ENCODE measurements around the gene UBL3. TPM values are rescaled to one million over a fixed set of nuclear protein-coding genes. Genes with fewer than 3 reads are reported as not detected.
A peak's percentile ranks its signal among the peaks of the same experiment; 100 is the strongest.

UBL3 gene
- polyA plus RNA-seq, 4 donors: 20.6 to 46.7 (median 42.1) TPM

DNA sequence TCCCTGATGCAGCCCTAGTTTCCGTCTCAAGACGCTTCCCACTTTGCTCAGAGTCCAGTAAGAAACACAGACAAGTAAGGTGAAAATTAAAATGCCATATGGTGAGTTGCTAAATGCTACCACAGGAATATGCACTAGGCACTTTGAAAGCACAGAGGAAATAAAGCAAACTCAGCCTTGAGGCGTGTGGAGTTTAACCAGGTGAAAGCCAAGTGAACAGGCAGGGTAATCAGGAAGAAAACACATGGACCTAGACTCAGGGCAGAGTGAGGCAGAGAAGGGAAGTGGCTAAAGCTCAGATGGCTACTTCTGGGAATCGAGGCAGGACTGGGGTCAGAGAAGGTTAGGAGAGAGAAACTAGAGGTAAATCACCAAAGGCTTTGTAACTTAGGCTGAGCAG lies 5.4 kb upstream of the UBL3 start:
- no peaks in the 10 kb centered on the region for H3K36me3 ChIP-seq (ENCODE audit: control insufficient read depth in 3 of 3, insufficient read depth in 2 of 3, low read depth in 1 of 3, low read length in 3 of 3)
- H3K4me3 ChIP-seq (ENCODE audit: low read depth in 1 of 3, low read length in 3 of 3): no peak overlapping the region
- DNase-seq (peak; percentile 54 to 60), FAIRE-seq (no peak)
- no peak overlapping the region for H3K27ac ChIP-seq (ENCODE audit: low read depth in 1 of 3, low read length in 2 of 3)
- 26 to 58% (median 36%) methylated on average over 4 of the region's 4 CpGs for WGBS, 3 donors
- H3K27me3 ChIP-seq (ENCODE audit: control insufficient read depth in 3 of 3, insufficient read depth in 3 of 3, low read length in 3 of 3): no peaks in the 10 kb centered on the region
- no peaks in the 10 kb centered on the region for H3K9me3 ChIP-seq (ENCODE audit: control insufficient read depth in 2 of 2, insufficient read depth in 1 of 2, low read depth in 1 of 2, low read length in 1 of 2)
- peaks cover 0 to 7% (median 0%) of the 10 kb centered on the region in 3 donors for H3K4me1 ChIP-seq (ENCODE audit: control insufficient read depth in 3 of 3, insufficient read depth in 2 of 3, low read depth in 1 of 3, low read length in 2 of 3)

DNA sequence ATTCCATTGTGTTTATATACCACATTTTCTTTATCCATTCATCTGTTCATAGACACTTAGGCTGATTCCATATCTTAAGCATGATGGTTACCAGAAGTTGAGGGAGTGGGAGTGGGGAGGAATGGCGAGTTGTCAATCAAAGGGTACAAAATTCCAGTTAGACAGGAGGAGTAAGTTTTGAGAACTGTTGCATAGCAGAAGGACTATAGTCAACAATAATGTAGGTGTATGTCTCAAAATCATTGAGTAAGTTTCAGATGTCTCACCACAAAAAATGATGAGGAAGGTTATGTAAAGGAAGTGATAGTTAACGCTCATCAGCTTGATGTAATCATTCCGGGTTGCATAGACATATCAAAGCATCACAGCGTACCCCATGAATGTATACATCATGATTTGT lies 4.6 kb upstream of the UBL3 start:
- no peaks in the 10 kb centered on the region for H3K36me3 ChIP-seq (ENCODE audit: control insufficient read depth in 3 of 3, insufficient read depth in 2 of 3, low read depth in 1 of 3, low read length in 3 of 3)
- H3K27me3 ChIP-seq (ENCODE audit: control insufficient read depth in 3 of 3, insufficient read depth in 3 of 3, low read length in 3 of 3): no peaks in the 10 kb centered on the region
- no peaks in the 10 kb centered on the region for H3K9me3 ChIP-seq (ENCODE audit: control insufficient read depth in 2 of 2, insufficient read depth in 1 of 2, low read depth in 1 of 2, low read length in 1 of 2)
- 88 to 97% (median 88%) methylated on average over 4 of the region's 4 CpGs for WGBS, 3 donors
- FAIRE-seq: no peak
- peaks cover 0 to 8% (median 0%) of the 10 kb centered on the region in 3 donors for H3K4me1 ChIP-seq (ENCODE audit: control insufficient read depth in 3 of 3, insufficient read depth in 2 of 3, low read depth in 1 of 3, low read length in 2 of 3)
- no peak overlapping the region for H3K4me3 ChIP-seq (ENCODE audit: low read depth in 1 of 3, low read length in 3 of 3)
- no peak for DNase-seq
- H3K27ac ChIP-seq (ENCODE audit: low read depth in 1 of 3, low read length in 2 of 3): no peak overlapping the region

DNA sequence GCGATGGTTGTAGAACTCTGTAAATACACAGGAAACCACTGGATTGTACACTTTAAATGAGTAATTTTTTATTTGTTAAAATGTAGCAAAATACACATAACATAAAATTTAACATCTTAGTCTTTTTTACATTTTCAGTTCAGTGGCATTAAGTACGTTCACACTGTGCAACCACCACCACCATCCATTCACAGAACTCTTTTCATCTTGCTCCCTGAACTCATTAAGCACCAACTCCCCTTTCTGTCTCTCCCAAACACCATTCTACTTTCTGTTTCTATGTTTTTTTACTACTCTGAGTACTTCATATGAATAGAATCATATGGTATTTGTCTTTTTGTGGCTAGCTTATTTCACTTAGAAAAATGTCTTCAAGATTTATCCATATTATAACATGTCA lies 2.7 kb upstream of the UBL3 start:
- Histone ChIP-seq H3K36me3 (ENCODE audit: control insufficient read depth in 3 of 3, insufficient read depth in 2 of 3, low read depth in 1 of 3, low read length in 3 of 3) (no peaks in the 10 kb centered on the region), H3K27me3 (ENCODE audit: control insufficient read depth in 3 of 3, insufficient read depth in 3 of 3, low read length in 3 of 3) (no peaks in the 10 kb centered on the region), H3K27ac (ENCODE audit: low read depth in 1 of 3, low read length in 2 of 3) (no peak overlapping the region), H3K4me3 (ENCODE audit: low read depth in 1 of 3, low read length in 3 of 3) (no peak overlapping the region), H3K9me3 (ENCODE audit: control insufficient read depth in 2 of 2, insufficient read depth in 1 of 2, low read depth in 1 of 2, low read length in 1 of 2) (no peaks in the 10 kb centered on the region), H3K4me1 (ENCODE audit: control insufficient read depth in 3 of 3, insufficient read depth in 2 of 3, low read depth in 1 of 3, low read length in 2 of 3) (peaks cover 0 to 8% (median 0%) of the 10 kb centered on the region in 3 donors)
- FAIRE-seq (no peak), DNase-seq (no peak)
- 53 to 65% (median 56%) methylated on average over 2 of the region's 2 CpGs for WGBS, 3 donors

DNA sequence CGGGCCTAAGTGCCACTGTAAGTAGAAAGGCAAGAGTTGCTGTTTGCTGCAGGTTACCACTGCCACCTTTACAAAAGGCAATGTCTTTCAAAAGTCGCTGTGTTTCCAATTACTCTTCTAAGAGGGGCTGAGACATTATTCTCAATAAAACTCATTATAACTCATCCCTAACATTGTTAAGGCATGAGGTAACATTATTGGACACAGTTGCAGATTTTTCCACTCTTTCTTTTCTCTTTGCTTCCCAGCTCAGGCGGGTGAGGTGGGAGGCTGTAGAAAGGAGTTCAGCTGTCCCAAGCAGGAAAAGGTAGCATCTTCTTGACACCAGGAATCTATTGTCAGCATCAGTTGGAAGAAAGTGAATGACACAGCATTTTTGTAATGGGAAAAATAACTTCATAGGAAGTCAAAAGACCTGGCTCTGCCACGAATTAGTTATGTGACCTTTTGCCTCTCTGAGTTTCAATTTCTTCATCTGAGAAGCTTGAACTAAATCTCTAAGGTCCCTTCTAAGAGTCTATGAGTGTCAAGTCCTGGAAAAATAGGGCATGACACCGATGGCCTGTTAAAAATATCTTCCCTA lies 2.1 kb upstream of the UBL3 start:
- H3K9me3 ChIP-seq (ENCODE audit: control insufficient read depth in 2 of 2, insufficient read depth in 1 of 2, low read depth in 1 of 2, low read length in 1 of 2): no peaks in the 10 kb centered on the region
- DNase-seq (no peak), FAIRE-seq (no peak)
- no peak overlapping the region for H3K27ac ChIP-seq (ENCODE audit: low read depth in 1 of 3, low read length in 2 of 3)
- no peak overlapping the region for H3K4me3 ChIP-seq (ENCODE audit: low read depth in 1 of 3, low read length in 3 of 3)
- H3K27me3 ChIP-seq (ENCODE audit: control insufficient read depth in 3 of 3, insufficient read depth in 3 of 3, low read length in 3 of 3): no peaks in the 10 kb centered on the region
- H3K4me1 ChIP-seq (ENCODE audit: control insufficient read depth in 3 of 3, insufficient read depth in 2 of 3, low read depth in 1 of 3, low read length in 2 of 3): peaks cover 0 to 8% (median 0%) of the 10 kb centered on the region in 3 donors
- no peaks in the 10 kb centered on the region for H3K36me3 ChIP-seq (ENCODE audit: control insufficient read depth in 3 of 3, insufficient read depth in 2 of 3, low read depth in 1 of 3, low read length in 3 of 3)
- WGBS, 3 donors: 58 to 59% (median 59%) methylated on average over 5 of the region's 5 CpGs

DNA sequence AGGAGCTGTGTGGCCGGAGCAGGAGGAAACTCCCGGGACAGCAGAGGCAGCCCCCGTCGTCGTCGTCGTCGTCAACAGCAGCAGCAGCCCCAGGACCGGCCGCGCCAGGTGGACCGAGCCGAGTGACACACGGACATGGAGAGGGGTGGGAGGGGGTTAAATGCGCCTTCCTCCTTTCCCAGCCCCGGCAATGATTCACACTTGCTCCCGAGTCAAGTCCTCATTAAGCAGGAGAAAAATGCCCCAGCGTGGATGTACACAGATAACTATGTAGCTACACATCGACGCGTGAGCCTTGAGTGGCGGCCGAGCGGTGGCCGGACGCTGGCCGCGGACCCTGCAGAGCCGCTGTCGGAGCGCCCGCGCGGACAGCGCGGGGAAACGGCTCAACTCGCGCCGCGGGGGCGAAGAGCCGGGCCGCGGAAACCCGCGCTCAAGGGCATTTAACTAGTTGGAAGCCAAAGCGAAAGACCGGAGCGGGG lies 645 bp downstream of the UBL3 start:
- H3K36me3 ChIP-seq (ENCODE audit: control insufficient read depth in 3 of 3, insufficient read depth in 2 of 3, low read depth in 1 of 3, low read length in 3 of 3): no peaks in the 10 kb centered on the region
- no peaks in the 10 kb centered on the region for H3K9me3 ChIP-seq (ENCODE audit: control insufficient read depth in 2 of 2, insufficient read depth in 1 of 2, low read depth in 1 of 2, low read length in 1 of 2)
- DNase-seq (peak; percentile 63 to 88), FAIRE-seq (no peak)
- H3K4me3 ChIP-seq (ENCODE audit: low read depth in 1 of 3, low read length in 3 of 3): peak overlapping the region; percentile 81 to 97 (median 87)
- H3K27ac ChIP-seq (ENCODE audit: low read depth in 1 of 3, low read length in 2 of 3): peak overlapping the region; percentile 98 to 99 (median 99)
- H3K4me1 ChIP-seq (ENCODE audit: control insufficient read depth in 3 of 3, insufficient read depth in 2 of 3, low read depth in 1 of 3, low read length in 2 of 3): peaks cover 0 to 7% (median 0%) of the 10 kb centered on the region in 3 donors
- 0% methylated on average over 49 to 50 of the region's 50 CpGs for WGBS, 3 donors
- no peaks in the 10 kb centered on the region for H3K27me3 ChIP-seq (ENCODE audit: control insufficient read depth in 3 of 3, insufficient read depth in 3 of 3, low read length in 3 of 3)

DNA sequence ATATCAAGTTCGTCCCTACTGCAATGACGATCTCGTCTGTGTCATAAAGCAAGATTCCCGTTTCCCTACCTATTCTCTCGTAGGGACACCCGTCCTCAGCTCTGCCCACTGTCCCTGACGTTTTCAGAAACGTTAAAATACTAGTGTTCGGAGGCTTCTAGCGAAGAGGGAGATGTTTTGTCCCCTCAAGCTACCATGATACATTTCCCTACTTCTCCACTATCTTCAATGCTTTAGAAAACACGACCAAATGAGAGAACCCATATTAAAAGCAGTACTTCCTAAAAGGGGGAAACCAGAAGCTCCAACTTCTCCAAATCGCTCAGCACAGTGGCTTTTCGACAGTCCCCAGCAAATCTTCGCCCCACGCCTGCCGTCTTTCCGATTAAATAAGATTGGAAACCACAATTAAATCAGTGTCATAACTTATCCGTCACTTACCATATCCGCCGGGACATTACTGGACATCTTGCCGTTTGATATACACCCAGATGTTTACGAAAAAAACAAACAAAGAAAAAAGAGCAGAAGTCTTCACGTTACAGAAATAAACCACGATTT lies 1.3 kb downstream of the UBL3 start:
- Histone ChIP-seq H3K4me3 (ENCODE audit: low read depth in 1 of 3, low read length in 3 of 3) (peak overlapping the region; percentile 81 to 97 (median 87)), H3K9me3 (ENCODE audit: control insufficient read depth in 2 of 2, insufficient read depth in 1 of 2, low read depth in 1 of 2, low read length in 1 of 2) (no peaks in the 10 kb centered on the region), H3K27me3 (ENCODE audit: control insufficient read depth in 3 of 3, insufficient read depth in 3 of 3, low read length in 3 of 3) (no peaks in the 10 kb centered on the region), H3K4me1 (ENCODE audit: control insufficient read depth in 3 of 3, insufficient read depth in 2 of 3, low read depth in 1 of 3, low read length in 2 of 3) (peaks cover 0 to 7% (median 0%) of the 10 kb centered on the region in 3 donors), H3K27ac (ENCODE audit: low read depth in 1 of 3, low read length in 2 of 3) (peak overlapping the region; percentile 98 to 99 (median 99)), H3K36me3 (ENCODE audit: control insufficient read depth in 3 of 3, insufficient read depth in 2 of 3, low read depth in 1 of 3, low read length in 3 of 3) (no peaks in the 10 kb centered on the region)
- WGBS, 3 donors: 0 to 1% (median 0%) methylated on average over 24 of the region's 24 CpGs
- DNase-seq: peak; percentile 53 to 80
- no peak for FAIRE-seq

DNA sequence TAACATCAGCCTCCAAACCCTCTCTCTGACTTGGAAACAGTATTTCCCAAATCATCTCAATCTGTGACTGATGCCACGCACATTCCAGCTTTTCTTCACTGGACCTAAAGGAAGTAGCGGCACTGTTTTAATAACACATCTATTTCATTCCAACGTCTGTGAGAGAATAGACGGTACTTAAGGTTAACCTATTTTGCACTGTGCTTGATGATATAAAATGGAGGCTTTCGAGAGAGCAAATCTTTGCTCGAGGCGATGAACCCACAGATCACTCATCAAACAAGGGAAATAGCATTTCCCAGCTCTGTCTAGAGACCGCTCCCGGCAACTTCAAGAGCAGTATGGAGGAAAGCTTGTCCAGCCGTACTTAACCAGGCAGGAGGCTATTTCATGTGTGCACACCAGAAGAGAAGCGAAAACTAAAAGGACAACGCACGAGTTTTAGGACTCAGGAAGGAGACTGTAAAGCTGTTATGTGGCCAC lies 2.9 kb downstream of the UBL3 start:
- peaks cover 0 to 7% (median 0%) of the 10 kb centered on the region in 3 donors for H3K4me1 ChIP-seq (ENCODE audit: control insufficient read depth in 3 of 3, insufficient read depth in 2 of 3, low read depth in 1 of 3, low read length in 2 of 3)
- 3 to 7% (median 6%) methylated on average over 13 of the region's 13 CpGs for WGBS, 3 donors
- FAIRE-seq (no peak), DNase-seq (peak; percentile 51 to 62)
- H3K27me3 ChIP-seq (ENCODE audit: control insufficient read depth in 3 of 3, insufficient read depth in 3 of 3, low read length in 3 of 3): no peaks in the 10 kb centered on the region
- peak overlapping the region; percentile 36 to 81 (median 67) for H3K27ac ChIP-seq (ENCODE audit: low read depth in 1 of 3, low read length in 2 of 3)
- no peaks in the 10 kb centered on the region for H3K9me3 ChIP-seq (ENCODE audit: control insufficient read depth in 2 of 2, insufficient read depth in 1 of 2, low read depth in 1 of 2, low read length in 1 of 2)
- peak overlapping the region; percentile 37 to 97 (median 38) for H3K4me3 ChIP-seq (ENCODE audit: low read depth in 1 of 3, low read length in 3 of 3)
- no peaks in the 10 kb centered on the region for H3K36me3 ChIP-seq (ENCODE audit: control insufficient read depth in 3 of 3, insufficient read depth in 2 of 3, low read depth in 1 of 3, low read length in 3 of 3)

DNA sequence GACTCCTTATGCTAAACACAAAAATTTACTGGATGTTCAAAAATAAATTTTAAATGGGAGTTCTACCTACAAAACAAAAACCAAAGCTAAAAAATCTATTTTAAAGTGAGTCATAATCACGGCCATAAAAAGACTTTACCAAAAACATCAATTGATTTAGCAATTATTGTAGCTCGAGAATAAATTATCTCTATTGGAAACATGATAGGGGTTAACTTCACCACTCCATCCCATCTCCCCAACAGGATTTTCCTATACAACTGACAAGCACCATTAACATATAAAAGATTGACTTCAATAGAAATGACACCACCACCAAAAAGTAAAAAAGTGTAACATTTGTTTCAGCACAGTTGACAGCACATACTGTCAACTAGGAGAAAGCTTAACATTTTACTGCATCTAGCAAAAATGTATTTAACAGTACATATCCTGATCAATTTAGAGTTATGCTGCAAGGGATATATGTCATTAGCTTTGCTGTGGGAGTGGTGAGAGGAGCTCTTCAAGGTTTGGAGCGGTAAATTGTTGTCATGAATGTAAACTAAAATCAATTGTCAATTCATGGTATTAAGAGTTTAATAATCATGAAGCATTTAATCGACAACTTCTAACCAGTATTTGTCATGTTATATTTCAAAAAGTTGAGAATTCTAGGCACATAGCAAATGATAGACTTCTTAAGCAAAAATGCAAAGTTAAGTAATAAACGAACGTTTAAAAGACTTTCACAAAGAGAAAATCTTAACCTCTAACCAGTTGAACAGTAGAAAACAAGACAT lies 3.8 kb downstream of the UBL3 start:
- Histone ChIP-seq H3K27ac (ENCODE audit: low read depth in 1 of 3, low read length in 2 of 3) (no peak overlapping the region), H3K4me1 (ENCODE audit: control insufficient read depth in 3 of 3, insufficient read depth in 2 of 3, low read depth in 1 of 3, low read length in 2 of 3) (peaks cover 0 to 7% (median 0%) of the 10 kb centered on the region in 3 donors), H3K27me3 (ENCODE audit: control insufficient read depth in 3 of 3, insufficient read depth in 3 of 3, low read length in 3 of 3) (no peaks in the 10 kb centered on the region), H3K4me3 (ENCODE audit: low read depth in 1 of 3, low read length in 3 of 3) (peak overlapping the region in 2 of 3 donors; percentile 38 to 97), H3K36me3 (ENCODE audit: control insufficient read depth in 3 of 3, insufficient read depth in 2 of 3, low read depth in 1 of 3, low read length in 3 of 3) (no peaks in the 10 kb centered on the region), H3K9me3 (ENCODE audit: control insufficient read depth in 2 of 2, insufficient read depth in 1 of 2, low read depth in 1 of 2, low read length in 1 of 2) (no peaks in the 10 kb centered on the region)
- 18 to 44% (median 33%) methylated on average over 6 of the region's 6 CpGs for WGBS, 3 donors
- FAIRE-seq (no peak), DNase-seq (peak in 1 of 2 donors; percentile 24)

Measured in small intestine (tissue), 7 donors.